Stimulated activated CD4-positive, alpha-beta T cell treated with anti-CD3 and anti-CD28 coated beads, TNF-alpha, amount 100 ng/mL, for 24 hours (primary cell): ENCODE measurements around the gene BCAM.
"Not testable (repeated sequence)": the region's sequence is repeated elsewhere in the genome, so short reads cannot be mapped to it uniquely, and the experiment has no call there.

Source experiments
- DNase-seq, 3 experiments: peaks; one replicate each; pipeline ENCODE4 v3.0.0-alpha.2; 2020; ENCODE audit warnings: low read depth in 3 of 3

The BCAM gene

GRCh38 chr19:44817725-44818465 lies 9.0 kb downstream of the BCAM start:
- no peak for DNase-seq

GRCh38 chr19:44818466-44819031 lies 9.6 kb downstream of the BCAM start:
- DNase-seq: no peak

- no peak for DNase-seq
Observed at GRCh38 chr19:44819246-44819832, 10.4 kb downstream of the BCAM start.

- no peak for DNase-seq
Observed at GRCh38 chr19:44820648-44821609, 12.0 kb downstream of the BCAM start.

- DNase-seq: no peak
Observed at GRCh38 chr19:44822177-44822576, 13.3 kb downstream of the BCAM start.

- no peak for DNase-seq
Observed at GRCh38 chr19:44822670-44823372, 13.9 kb downstream of the BCAM start.

GRCh38 chr19:44823373-44823698 lies 14.4 kb downstream of the BCAM start:
- DNase-seq: no peak

- no peak for DNase-seq
Observed at GRCh38 chr19:44824761-44825160, 15.9 kb downstream of the BCAM start.

- not testable (repeated sequence) for DNase-seq
Observed at GRCh38 chr19:44832875-44833274, 24.0 kb downstream of the BCAM start.

GRCh38 chr19:44834399-44834798 lies 25.5 kb downstream of the BCAM start:
- DNase-seq: not testable (repeated sequence)

GRCh38 chr19:44839276-44839675 lies 30.4 kb downstream of the BCAM start:
- no peak for DNase-seq

GRCh38 chr19:44840811-44841210 lies 31.9 kb downstream of the BCAM start:
- no peak for DNase-seq

GRCh38 chr19:44841231-44841630 lies 32.3 kb downstream of the BCAM start:
- no peak for DNase-seq

- DNase-seq: no peak
Observed at GRCh38 chr19:44845286-44845611, 36.3 kb downstream of the BCAM start.

GRCh38 chr19:44845612-44846454 lies 36.9 kb downstream of the BCAM start, which contains the start of gene NECTIN2:
Gene NECTIN2 (plus strand): TSS chr19:44846297. CDS start chr19:44846526, 229 bp downstream.
- DNase-seq: peak; percentile 77 to 93 (median 80)

GRCh38 chr19:44846455-44847143 lies 37.7 kb downstream of the BCAM start:
- no peak for DNase-seq

- no peak for DNase-seq
Observed at GRCh38 chr19:44847144-44848035, 38.5 kb downstream of the BCAM start.

- no peak for DNase-seq
Observed at GRCh38 chr19:44848036-44848811, 39.3 kb downstream of the BCAM start.
